HUDEP-2 (cell line): Measurements from ENCODE around the gene SRRT.
A peak's percentile ranks its signal among the peaks of the same experiment; 100 is the strongest.
"Not testable (repeated sequence)": the region's sequence is repeated elsewhere in the genome, so short reads cannot be mapped to it uniquely, and the experiment has no call there.

Experiments used
- DNase-seq, 76 experiments: peaks; one replicate each; lab custom pipeline; 2025; ENCODE audit not compliant: unreplicated experiment in 76 of 76; lab: John Stamatoyannopoulos, UW

Gene SRRT

GRCh38 chr7:100854899-100855298, 20.0 kb upstream of the SRRT start:
- DNase-seq = not testable (repeated sequence)

GRCh38 chr7:100855515-100855914, 19.4 kb upstream of the SRRT start:
- DNase-seq = no peak

- no peak for DNase-seq
These were observed 18.0 kb upstream of the SRRT start for GRCh38 chr7:100856871-100857282.

- DNase-seq = no peak
These were observed 15.0 kb upstream of the SRRT start for GRCh38 chr7:100859856-100860255.

- no peak for DNase-seq
These were observed 13.9 kb upstream of the SRRT start for GRCh38 chr7:100860702-100861615.

- DNase-seq = no peak
These were observed 13.3 kb upstream of the SRRT start for GRCh38 chr7:100861616-100861985.

- peak in 38 of 76 experiments; percentile 4 to 66 (median 34) for DNase-seq
These were observed 11.4 kb upstream of the SRRT start for GRCh38 chr7:100863406-100863950.

GRCh38 chr7:100864263-100864845, 10.5 kb upstream of the SRRT start:
- no peak for DNase-seq

GRCh38 chr7:100865372-100865911, 9.5 kb upstream of the SRRT start:
- no peak for DNase-seq

GRCh38 chr7:100865938-100866728, 8.8 kb upstream of the SRRT start:
- peak in 71 of 76 experiments; percentile 22 to 89 (median 69) for DNase-seq

- DNase-seq = peak in 1 of 76 experiments; percentile 50
These were observed 8.2 kb upstream of the SRRT start for GRCh38 chr7:100866729-100867039.

- peak in 74 of 76 experiments; percentile 24 to 89 (median 75) for DNase-seq
These were observed 7.7 kb upstream of the SRRT start, which contains the start of gene TRIP6 for GRCh38 chr7:100867040-100867775. Gene TRIP6 (plus strand): TSS chr7:100867387. CDS start chr7:100867498, 111 bp downstream.

GRCh38 chr7:100867776-100868485, 7.0 kb upstream of the SRRT start:
- peak in 4 of 76 experiments; percentile 10 to 28 (median 24) for DNase-seq

- no peak for DNase-seq
These were observed 1.2 kb upstream of the SRRT start for GRCh38 chr7:100873599-100874299.

- DNase-seq = no peak
These were observed 665 bp upstream of the SRRT start for GRCh38 chr7:100874300-100874576.

- peak in 2 of 76 experiments; percentile 12 to 31 for DNase-seq
These were observed 451 bp downstream of the SRRT start for GRCh38 chr7:100875356-100875751.

GRCh38 chr7:100878013-100878412, 3.1 kb downstream of the SRRT start:
- DNase-seq = no peak

GRCh38 chr7:100878685-100879084, 3.8 kb downstream of the SRRT start:
- no peak for DNase-seq

- no peak for DNase-seq
These were observed 4.9 kb downstream of the SRRT start for GRCh38 chr7:100879685-100880261.
